AG09309 (cell line): Measurements from ENCODE around the gene SMOC2.

Experiments used
- DNase-seq: peaks from one replicate; pipeline ENCODE4 v3.0.0-alpha.2; 2010; ENCODE audit warnings: low read depth
- H3K4me3 ChIP-seq: 2 replicates; pipeline ENCODE4 v1.5.1; 2011; ENCODE audit warnings: mild to moderate bottlenecking, low read depth, low read length, moderate library complexity; ENCODE audit not compliant: control insufficient read depth
- CTCF ChIP-seq: IDR thresholded peaks from 2 replicates; pipeline ENCODE4 v1.5.1; 2011; ENCODE audit warnings: mild to moderate bottlenecking, low read depth, low read length, inconsistent platforms; ENCODE audit not compliant: insufficient read depth, control insufficient read depth; ENCODE audit errors: missing control alignments

The SMOC2 gene

GRCh38 chr6:168624540-168624939 lies 183.6 kb downstream of the SMOC2 start:
- no peak for DNase-seq
- no peak for TF ChIP-seq CTCF
- H3K4me3 ChIP-seq: no peak overlapping the region

- H3K4me3 ChIP-seq: no peak overlapping the region
- TF ChIP-seq CTCF: no peak
- DNase-seq: no peak
Observed at GRCh38 chr6:168624948-168625347, 184.0 kb downstream of the SMOC2 start.

- no peak for DNase-seq
- no peak overlapping the region for H3K4me3 ChIP-seq
- TF ChIP-seq CTCF: no peak
Observed at GRCh38 chr6:168625602-168626001, 184.6 kb downstream of the SMOC2 start.

DNA sequence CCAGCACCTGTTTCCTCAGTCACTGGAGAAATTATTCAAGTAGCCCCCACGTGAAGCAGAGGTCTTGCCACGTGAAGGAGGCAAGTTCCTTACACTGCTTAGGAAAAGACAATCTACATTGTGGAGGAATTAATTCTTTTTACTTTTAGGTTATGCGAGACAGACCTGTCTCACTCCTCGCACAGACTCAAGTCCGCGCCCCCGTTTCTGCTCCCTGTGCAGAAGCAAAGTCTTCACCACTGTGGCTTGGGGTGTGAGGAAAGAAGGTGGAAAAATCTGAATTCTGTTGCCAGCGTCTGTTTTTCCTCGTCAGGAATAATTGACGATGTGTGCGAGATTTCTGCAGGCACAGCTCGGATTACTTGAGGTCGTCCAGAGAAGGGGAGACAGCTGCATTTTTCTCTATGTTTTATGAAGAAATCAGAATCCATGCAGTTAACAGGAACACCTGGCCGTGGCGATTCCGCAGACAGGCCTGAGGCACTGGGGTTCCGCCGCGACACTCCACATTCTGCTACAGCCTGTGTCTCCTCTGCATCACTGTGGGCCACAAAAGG lies 185.1 kb downstream of the SMOC2 start:
- H3K4me3 ChIP-seq: no peak overlapping the region
- no peak for TF ChIP-seq CTCF
- no peak for DNase-seq

DNA sequence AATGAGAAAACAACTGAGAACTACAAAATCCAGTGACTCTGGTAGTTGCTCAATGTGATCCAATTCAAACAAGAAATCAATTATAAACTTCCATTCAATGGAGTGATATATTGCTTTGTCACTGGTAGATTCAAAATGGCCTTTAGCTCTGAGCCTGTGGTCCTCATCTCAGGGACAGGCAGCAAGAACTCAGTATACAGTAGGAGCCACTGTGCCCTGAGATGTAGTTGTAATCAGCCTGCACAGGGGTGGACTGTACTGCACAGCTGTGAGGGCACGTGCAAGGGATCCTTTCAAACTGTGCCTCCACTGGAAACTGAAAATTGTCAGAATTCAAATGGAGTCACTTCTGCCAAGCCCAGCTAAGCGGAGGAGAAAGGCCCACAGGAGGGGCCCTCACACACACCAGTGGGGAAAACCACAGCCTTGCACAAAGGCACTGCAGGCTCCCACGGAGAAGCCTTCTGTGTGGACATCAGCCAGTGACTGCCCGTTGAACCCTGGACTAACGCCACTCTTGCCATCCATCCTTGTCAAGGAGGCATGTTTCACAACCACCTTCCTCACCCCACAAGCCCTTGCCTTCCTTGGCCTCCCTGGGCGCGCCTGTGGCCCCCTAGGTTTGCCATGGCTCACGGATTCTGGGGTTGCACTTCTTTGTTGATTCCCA lies 186.7 kb downstream of the SMOC2 start:
- no peak for DNase-seq
- no peak for TF ChIP-seq CTCF
- no peak overlapping the region for H3K4me3 ChIP-seq

DNA sequence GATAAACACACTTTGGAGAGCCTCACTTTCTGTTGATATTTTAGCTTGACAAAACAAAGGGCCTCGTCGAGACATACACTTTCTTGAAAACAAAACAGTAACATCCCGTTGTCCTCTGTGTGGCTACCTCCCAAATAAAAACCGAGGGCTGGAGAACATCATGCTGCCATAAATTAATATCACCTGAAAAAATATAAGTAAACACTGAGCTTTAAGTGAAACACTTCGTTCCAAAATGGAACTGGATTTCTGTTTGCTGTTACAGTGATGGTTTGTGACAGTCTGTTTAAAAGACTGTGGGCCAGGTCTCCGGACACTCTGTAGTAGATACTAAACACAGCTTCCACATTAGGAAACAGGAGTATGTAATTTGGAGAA lies 187.2 kb downstream of the SMOC2 start:
- H3K4me3 ChIP-seq: no peak overlapping the region
- DNase-seq: no peak
- no peak for TF ChIP-seq CTCF
